ENCODE data around the gene HCFC1R1.

GRCh38 chr16:3073448-3073847 is 49.7 kb upstream of the HCFC1R1 start:
- TF ChIP-seq, protein P1, sequence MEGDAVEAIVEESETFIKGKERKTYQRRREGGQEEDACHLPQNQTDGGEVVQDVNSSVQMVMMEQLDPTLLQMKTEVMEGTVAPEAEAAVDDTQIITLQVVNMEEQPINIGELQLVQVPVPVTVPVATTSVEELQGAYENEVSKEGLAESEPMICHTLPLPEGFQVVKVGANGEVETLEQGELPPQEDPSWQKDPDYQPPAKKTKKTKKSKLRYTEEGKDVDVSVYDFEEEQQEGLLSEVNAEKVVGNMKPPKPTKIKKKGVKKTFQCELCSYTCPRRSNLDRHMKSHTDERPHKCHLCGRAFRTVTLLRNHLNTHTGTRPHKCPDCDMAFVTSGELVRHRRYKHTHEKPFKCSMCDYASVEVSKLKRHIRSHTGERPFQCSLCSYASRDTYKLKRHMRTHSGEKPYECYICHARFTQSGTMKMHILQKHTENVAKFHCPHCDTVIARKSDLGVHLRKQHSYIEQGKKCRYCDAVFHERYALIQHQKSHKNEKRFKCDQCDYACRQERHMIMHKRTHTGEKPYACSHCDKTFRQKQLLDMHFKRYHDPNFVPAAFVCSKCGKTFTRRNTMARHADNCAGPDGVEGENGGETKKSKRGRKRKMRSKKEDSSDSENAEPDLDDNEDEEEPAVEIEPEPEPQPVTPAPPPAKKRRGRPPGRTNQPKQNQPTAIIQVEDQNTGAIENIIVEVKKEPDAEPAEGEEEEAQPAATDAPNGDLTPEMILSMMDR (IDR thresholded peaks at IDR 0.05; ENCODE audit: low read length) = no peak
- no peak for TF ChIP-seq EZH2phosphoT487 (IDR thresholded peaks at IDR 0.05; ENCODE audit: low read length)
